Effector memory CD8-positive, alpha-beta T cell (primary cell): ENCODE results near the gene ALKAL2.
A peak's percentile ranks its signal among the peaks of the same experiment; 100 is the strongest.

Experiments used
- ATAC-seq: fragments of 150-1000 bp; cut with Tn5 transposase; replicated peaks from 2 replicates; pipeline ENCODE4 v1.10.0; 2021; ENCODE audit warnings: mild to moderate bottlenecking, moderate library complexity
- DNase-seq, 3 experiments: peaks; one replicate each; pipeline ENCODE4 v3.0.0; 2021
- H3K27ac Mint-ChIP-seq, 2 donors: one replicate each; pipeline ENCODE4 v1.8.0; 2022; ENCODE audit warnings: mild to moderate bottlenecking in 2 of 2, mixed read lengths in 2 of 2, moderate library complexity in 2 of 2
- H3K27me3 Mint-ChIP-seq, 2 donors: one replicate each; pipeline ENCODE4 v1.8.0; 2022; ENCODE audit warnings: mixed read lengths in 2 of 2
- H3K36me3 Mint-ChIP-seq: one replicate; pipeline ENCODE4 v1.8.0; 2022; ENCODE audit warnings: mild to moderate bottlenecking, moderate library complexity, mixed read lengths; ENCODE audit not compliant: insufficient read depth
- H3K4me1 Mint-ChIP-seq, 2 donors: one replicate each; pipeline ENCODE4 v1.8.0; 2022; ENCODE audit warnings: low read depth in 2 of 2, mixed read lengths in 2 of 2
- H3K4me3 Mint-ChIP-seq, 2 donors: one replicate each; pipeline ENCODE4 v1.8.0; 2022; ENCODE audit warnings: mild to moderate bottlenecking in 2 of 2, mixed read lengths in 2 of 2, moderate library complexity in 2 of 2
- H3K9me3 Mint-ChIP-seq, 2 donors: one replicate each; pipeline ENCODE4 v1.8.0; 2022; ENCODE audit warnings: mixed read lengths in 2 of 2

The ALKAL2 gene

GRCh38 chr2:238431-238830 lies 49.5 kb downstream of the ALKAL2 start:
- Mint-ChIP-seq H3K36me3 (peaks cover 8% of the 10 kb centered on the region), H3K4me1 (peaks cover 11 to 21% of the 10 kb centered on the region in 2 donors), H3K27ac (peak overlapping the region; percentile 21 to 78), H3K27me3 (no peaks in the 10 kb centered on the region), H3K9me3 (no peaks in the 10 kb centered on the region), H3K4me3 (peak overlapping the region; percentile 49 to 57)
- DNase-seq: no peak
- ATAC-seq: peak; percentile 17

DNA sequence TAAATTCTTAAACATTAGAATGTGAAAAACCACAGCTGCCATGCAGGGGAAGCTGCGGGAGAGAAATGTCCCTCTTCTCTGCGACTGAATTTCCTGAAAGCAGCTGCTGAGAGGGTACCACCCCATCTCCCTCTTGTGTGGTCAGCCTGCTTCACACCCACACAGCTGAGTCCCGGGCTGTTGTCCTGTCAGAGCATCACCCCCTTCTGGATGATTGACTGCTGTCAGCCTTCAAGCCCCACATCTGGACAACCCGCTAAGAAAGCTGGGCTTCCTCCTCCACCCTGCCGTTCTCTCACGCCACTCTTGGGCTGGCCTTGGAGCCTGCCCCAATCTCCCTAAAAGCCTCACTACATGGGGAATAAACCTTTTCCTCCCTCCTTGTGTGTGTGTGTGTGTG lies 50.0 kb downstream of the ALKAL2 start:
- no peaks in the 10 kb centered on the region for H3K9me3 Mint-ChIP-seq
- no peaks in the 10 kb centered on the region for H3K27me3 Mint-ChIP-seq
- peaks cover 11 to 21% of the 10 kb centered on the region in 2 donors for H3K4me1 Mint-ChIP-seq
- H3K4me3 Mint-ChIP-seq: peak overlapping the region; percentile 49 to 57
- ATAC-seq (peak; percentile 66), DNase-seq (peak in 1 of 3 experiments; percentile 4)
- H3K27ac Mint-ChIP-seq: peak overlapping the region; percentile 21 to 78
- peaks cover 12% of the 10 kb centered on the region for H3K36me3 Mint-ChIP-seq

- H3K27me3 Mint-ChIP-seq: no peaks in the 10 kb centered on the region
- peaks cover 11 to 21% of the 10 kb centered on the region in 2 donors for H3K4me1 Mint-ChIP-seq
- ATAC-seq (no peak), DNase-seq (no peak)
- peaks cover 12% of the 10 kb centered on the region for H3K36me3 Mint-ChIP-seq
- H3K9me3 Mint-ChIP-seq: no peaks in the 10 kb centered on the region
- H3K27ac Mint-ChIP-seq: peak overlapping the region in 1 of 2 donors; percentile 41
- H3K4me3 Mint-ChIP-seq: no peak overlapping the region
Measured at GRCh38 chr2:236993-237539, 50.8 kb downstream of the ALKAL2 start.

DNA sequence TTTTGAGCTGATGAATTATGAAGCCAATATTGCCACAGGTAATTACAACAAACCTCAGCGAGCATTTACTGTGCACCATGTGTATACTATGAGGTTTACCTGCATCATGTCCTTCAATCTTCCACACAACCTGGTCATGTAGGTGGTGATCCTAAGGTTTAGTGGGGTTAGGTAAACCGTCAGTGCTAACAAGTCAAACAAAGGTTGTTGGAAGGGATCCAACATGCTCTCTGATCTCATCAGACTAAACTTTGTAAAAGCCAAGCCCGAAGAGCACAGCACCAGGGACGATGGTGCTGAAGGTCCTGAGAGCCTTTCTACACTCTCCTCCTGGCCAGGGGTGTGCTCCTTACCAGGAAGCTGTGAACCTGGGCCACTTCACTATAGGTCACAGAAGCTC lies 53.5 kb downstream of the ALKAL2 start:
- no peaks in the 10 kb centered on the region for H3K9me3 Mint-ChIP-seq
- no peak overlapping the region for H3K27ac Mint-ChIP-seq
- peaks cover 6% of the 10 kb centered on the region for H3K36me3 Mint-ChIP-seq
- no peaks in the 10 kb centered on the region for H3K27me3 Mint-ChIP-seq
- no peak overlapping the region for H3K4me3 Mint-ChIP-seq
- DNase-seq: no peak
- H3K4me1 Mint-ChIP-seq: peaks cover 11 to 17% of the 10 kb centered on the region in 2 donors
- no peak for ATAC-seq

- DNase-seq (no peak), ATAC-seq (no peak)
- no peaks in the 10 kb centered on the region for H3K27me3 Mint-ChIP-seq
- H3K27ac Mint-ChIP-seq: no peak overlapping the region
- peaks cover 6% of the 10 kb centered on the region for H3K36me3 Mint-ChIP-seq
- no peaks in the 10 kb centered on the region for H3K9me3 Mint-ChIP-seq
- no peak overlapping the region for H3K4me3 Mint-ChIP-seq
- H3K4me1 Mint-ChIP-seq: peaks cover 6 to 8% of the 10 kb centered on the region in 2 donors
Measured at GRCh38 chr2:233030-233429, 54.9 kb downstream of the ALKAL2 start.

DNA sequence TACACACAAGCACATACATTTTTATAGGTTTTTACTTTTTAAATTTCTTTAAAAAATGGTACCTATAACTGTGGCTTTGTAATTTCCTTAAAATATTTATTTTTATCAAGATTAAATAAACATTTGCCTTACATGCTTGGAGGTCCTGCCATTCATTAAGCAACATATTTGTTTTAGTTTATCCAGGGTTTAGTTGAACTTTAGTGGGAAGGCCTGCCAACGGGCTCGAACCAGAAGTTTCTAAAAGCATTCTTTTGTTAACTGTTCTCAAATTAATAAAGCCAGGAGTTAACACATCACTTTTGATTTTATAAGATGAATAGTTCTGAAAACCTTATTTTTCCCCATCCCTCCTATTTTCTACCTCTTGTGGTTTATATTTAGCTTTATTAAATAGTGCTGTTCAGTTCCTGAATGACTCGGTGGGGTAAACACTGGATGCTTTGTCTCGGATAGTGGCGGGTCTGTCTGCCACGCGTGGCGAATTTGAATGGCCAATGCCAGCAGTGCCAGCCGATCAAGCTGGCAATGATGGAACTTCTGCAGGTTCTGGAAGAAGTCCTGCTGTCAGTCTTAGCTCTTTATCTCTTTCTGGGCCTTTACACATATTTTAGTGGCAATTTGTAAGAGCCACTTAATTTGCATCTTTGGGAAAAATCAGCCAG lies 56.2 kb downstream of the ALKAL2 start:
- Mint-ChIP-seq H3K36me3 (peaks cover 6% of the 10 kb centered on the region), H3K4me3 (no peak overlapping the region), H3K4me1 (peaks cover 3 to 7% of the 10 kb centered on the region in 2 donors), H3K27ac (no peak overlapping the region), H3K9me3 (no peaks in the 10 kb centered on the region), H3K27me3 (no peaks in the 10 kb centered on the region)
- no peak for ATAC-seq
- no peak for DNase-seq
